ENCODE results near the gene BMPER.

Gene BMPER

DNA sequence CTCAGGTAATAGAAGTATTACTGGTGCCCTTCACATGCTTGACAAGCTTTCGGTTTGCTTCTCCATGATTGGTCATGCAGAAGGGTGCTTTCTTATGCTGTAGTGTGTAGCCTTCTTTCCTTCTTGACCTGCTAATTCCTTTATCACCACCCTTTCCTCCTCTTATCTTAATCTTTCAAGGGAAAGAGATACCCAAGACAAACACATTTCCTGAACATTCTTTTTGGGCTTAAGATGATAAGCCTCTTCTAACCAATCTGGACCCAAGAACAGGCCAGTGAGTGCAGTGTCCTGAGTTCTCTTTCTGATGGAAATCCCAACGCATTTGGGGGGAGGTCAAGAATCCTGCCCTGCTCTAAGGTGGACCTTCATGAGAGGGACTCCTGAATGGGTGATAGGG, 33.8 kb downstream of the BMPER start:
- Histone ChIP-seq H3K4me3 (ENCODE audit: insufficient read depth, low read depth, low read length) (no peak overlapping the region), H3K27ac (ENCODE audit: insufficient read depth, low read depth, low read length, poor library complexity, severe bottlenecking) (no peak overlapping the region), H3K36me3 (ENCODE audit: control insufficient read depth, insufficient read depth, low read length) (no peaks in the 10 kb centered on the region), H3K4me1 (ENCODE audit: control insufficient read depth, insufficient read depth, low read length) (peaks cover 7% of the 10 kb centered on the region), H3K27me3 (ENCODE audit: control insufficient read depth, insufficient read depth, low read length, poor library complexity, severe bottlenecking) (no peaks in the 10 kb centered on the region), H3K9me3 (ENCODE audit: control insufficient read depth, low read length) (no peaks in the 10 kb centered on the region)
- 90 to 99% methylated on average over 2 of the region's 2 CpGs for WGBS, 2 experiments

- no peak overlapping the region for H3K4me3 ChIP-seq (ENCODE audit: insufficient read depth, low read depth, low read length)
- H3K36me3 ChIP-seq (ENCODE audit: control insufficient read depth, insufficient read depth, low read length), result no peaks in the 10 kb centered on the region
- no peak overlapping the region for H3K27ac ChIP-seq (ENCODE audit: insufficient read depth, low read depth, low read length, poor library complexity, severe bottlenecking)
- no peaks in the 10 kb centered on the region for H3K9me3 ChIP-seq (ENCODE audit: control insufficient read depth, low read length)
- H3K4me1 ChIP-seq (ENCODE audit: control insufficient read depth, insufficient read depth, low read length), result no peaks in the 10 kb centered on the region
- H3K27me3 ChIP-seq (ENCODE audit: control insufficient read depth, insufficient read depth, low read length, poor library complexity, severe bottlenecking), result no peaks in the 10 kb centered on the region
Observed at GRCh38 chr7:33940503-33940902, 35.2 kb downstream of the BMPER start.

- H3K36me3 ChIP-seq (ENCODE audit: control insufficient read depth, insufficient read depth, low read length), result no peaks in the 10 kb centered on the region
- whole genome bisulfite sequencing, 2 experiments, result 95 to 96% methylated on average over 5 of the region's 6 CpGs
Observed at GRCh38 chr7:33941418-33941817, 36.1 kb downstream of the BMPER start.

DNA sequence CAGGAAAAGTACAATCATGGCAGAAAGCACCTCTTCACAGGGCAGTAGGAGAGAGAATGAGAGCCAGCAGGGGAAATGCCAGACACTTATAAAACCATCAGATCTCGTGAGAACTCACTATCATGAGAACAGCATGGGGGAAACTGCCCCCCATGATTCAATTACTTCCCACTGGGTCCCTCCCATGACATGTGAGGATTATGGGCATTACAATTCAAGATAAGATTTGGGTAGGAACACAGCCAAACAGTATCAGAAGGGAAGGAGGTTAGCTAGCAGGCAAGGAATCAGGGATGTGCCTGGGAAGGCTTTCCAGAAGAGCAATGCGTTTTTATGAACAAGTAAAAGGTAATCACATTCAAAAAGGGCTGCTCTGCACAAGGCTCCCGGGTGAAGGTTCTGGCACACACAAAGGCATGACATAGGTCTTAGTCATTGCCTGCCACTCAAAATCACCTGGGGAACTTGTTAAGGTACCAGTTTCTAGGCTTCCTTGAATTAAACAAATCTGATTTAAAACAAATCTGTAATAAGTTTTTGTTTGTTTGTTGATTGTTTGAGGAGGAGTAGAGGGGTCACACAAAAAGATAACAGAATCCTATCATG, 40.9 kb downstream of the BMPER start:
- no peaks in the 10 kb centered on the region for H3K27me3 ChIP-seq (ENCODE audit: control insufficient read depth, insufficient read depth, low read length, poor library complexity, severe bottlenecking)
- H3K36me3 ChIP-seq (ENCODE audit: control insufficient read depth, insufficient read depth, low read length), result no peaks in the 10 kb centered on the region
- 71 to 74% methylated on average over 3 of the region's 3 CpGs for WGBS, 2 experiments
- no peak overlapping the region for H3K4me3 ChIP-seq (ENCODE audit: insufficient read depth, low read depth, low read length)
- no peaks in the 10 kb centered on the region for H3K4me1 ChIP-seq (ENCODE audit: control insufficient read depth, insufficient read depth, low read length)
- no peak overlapping the region for H3K27ac ChIP-seq (ENCODE audit: insufficient read depth, low read depth, low read length, poor library complexity, severe bottlenecking)
- H3K9me3 ChIP-seq (ENCODE audit: control insufficient read depth, low read length), result no peaks in the 10 kb centered on the region

More at GRCh38 chr7:33941418-33941817, 36.1 kb downstream of the BMPER start:
- Histone ChIP-seq H3K27me3 (ENCODE audit: control insufficient read depth, insufficient read depth, low read length, poor library complexity, severe bottlenecking) (no peaks in the 10 kb centered on the region), H3K4me3 (ENCODE audit: insufficient read depth, low read depth, low read length) (no peak overlapping the region), H3K4me1 (ENCODE audit: control insufficient read depth, insufficient read depth, low read length) (no peaks in the 10 kb centered on the region), H3K27ac (ENCODE audit: insufficient read depth, low read depth, low read length, poor library complexity, severe bottlenecking) (no peak overlapping the region), H3K9me3 (ENCODE audit: control insufficient read depth, low read length) (no peaks in the 10 kb centered on the region)

GRCh38 chr7:33950047-33950714, 44.8 kb downstream of the BMPER start:
- no peaks in the 10 kb centered on the region for H3K9me3 ChIP-seq (ENCODE audit: control insufficient read depth, low read length)
- no peaks in the 10 kb centered on the region for H3K36me3 ChIP-seq (ENCODE audit: control insufficient read depth, insufficient read depth, low read length)
- H3K27ac ChIP-seq (ENCODE audit: insufficient read depth, low read depth, low read length, poor library complexity, severe bottlenecking), result no peak overlapping the region
- no peak overlapping the region for H3K4me3 ChIP-seq (ENCODE audit: insufficient read depth, low read depth, low read length)
- WGBS, 2 experiments, result 91 to 98% methylated on average over 5 of the region's 5 CpGs
- no peaks in the 10 kb centered on the region for H3K4me1 ChIP-seq (ENCODE audit: control insufficient read depth, insufficient read depth, low read length)
- H3K27me3 ChIP-seq (ENCODE audit: control insufficient read depth, insufficient read depth, low read length, poor library complexity, severe bottlenecking), result no peaks in the 10 kb centered on the region

- no peaks in the 10 kb centered on the region for H3K27me3 ChIP-seq (ENCODE audit: control insufficient read depth, insufficient read depth, low read length, poor library complexity, severe bottlenecking)
- no peaks in the 10 kb centered on the region for H3K4me1 ChIP-seq (ENCODE audit: control insufficient read depth, insufficient read depth, low read length)
- H3K4me3 ChIP-seq (ENCODE audit: insufficient read depth, low read depth, low read length), result no peak overlapping the region
- no peaks in the 10 kb centered on the region for H3K9me3 ChIP-seq (ENCODE audit: control insufficient read depth, low read length)
- 92 to 96% methylated on average over 3 of the region's 3 CpGs for WGBS, 2 experiments
- H3K27ac ChIP-seq (ENCODE audit: insufficient read depth, low read depth, low read length, poor library complexity, severe bottlenecking), result no peak overlapping the region
- no peaks in the 10 kb centered on the region for H3K36me3 ChIP-seq (ENCODE audit: control insufficient read depth, insufficient read depth, low read length)
Observed at GRCh38 chr7:33952824-33953223, 47.5 kb downstream of the BMPER start.

GRCh38 chr7:33958104-33958503, 52.8 kb downstream of the BMPER start:
- 80 to 94% methylated on average over 1 of the region's 1 CpG for WGBS, 2 experiments

DNA sequence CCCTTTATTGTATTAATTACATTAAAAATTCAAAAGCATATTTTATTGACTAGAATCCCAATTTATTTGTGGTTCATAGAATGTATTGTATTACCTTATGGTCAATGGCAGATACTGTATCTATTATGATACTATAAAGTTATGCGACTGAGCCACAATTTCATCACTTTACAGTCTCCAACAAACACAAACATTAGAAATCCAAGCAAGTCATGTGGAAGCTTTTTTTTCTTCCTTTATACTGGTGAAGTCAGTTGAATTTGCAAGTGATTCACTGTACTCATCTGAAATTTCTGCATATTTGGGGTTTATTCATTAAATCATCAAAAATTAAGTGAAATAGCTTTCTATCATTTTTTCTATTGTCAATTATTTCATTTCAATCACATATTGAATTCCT, 54.3 kb downstream of the BMPER start:
- no peaks in the 10 kb centered on the region for H3K36me3 ChIP-seq (ENCODE audit: control insufficient read depth, insufficient read depth, low read length)
- H3K27ac ChIP-seq (ENCODE audit: insufficient read depth, low read depth, low read length, poor library complexity, severe bottlenecking), result no peak overlapping the region
- H3K27me3 ChIP-seq (ENCODE audit: control insufficient read depth, insufficient read depth, low read length, poor library complexity, severe bottlenecking), result no peaks in the 10 kb centered on the region
- H3K9me3 ChIP-seq (ENCODE audit: control insufficient read depth, low read length), result no peaks in the 10 kb centered on the region
- WGBS, 2 experiments, result no CpG with 5 or more reads among the region's 1 CpG
- H3K4me1 ChIP-seq (ENCODE audit: control insufficient read depth, insufficient read depth, low read length), result no peaks in the 10 kb centered on the region
- H3K4me3 ChIP-seq (ENCODE audit: insufficient read depth, low read depth, low read length), result no peak overlapping the region

More at GRCh38 chr7:33958104-33958503, 52.8 kb downstream of the BMPER start:
- no peak overlapping the region for H3K4me3 ChIP-seq (ENCODE audit: insufficient read depth, low read depth, low read length)
- no peak overlapping the region for H3K27ac ChIP-seq (ENCODE audit: insufficient read depth, low read depth, low read length, poor library complexity, severe bottlenecking)
- H3K9me3 ChIP-seq (ENCODE audit: control insufficient read depth, low read length), result no peaks in the 10 kb centered on the region
- no peaks in the 10 kb centered on the region for H3K4me1 ChIP-seq (ENCODE audit: control insufficient read depth, insufficient read depth, low read length)
- H3K27me3 ChIP-seq (ENCODE audit: control insufficient read depth, insufficient read depth, low read length, poor library complexity, severe bottlenecking), result no peaks in the 10 kb centered on the region
- H3K36me3 ChIP-seq (ENCODE audit: control insufficient read depth, insufficient read depth, low read length), result no peaks in the 10 kb centered on the region

GRCh38 chr7:33961948-33962347, 56.6 kb downstream of the BMPER start:
- Histone ChIP-seq H3K27ac (ENCODE audit: insufficient read depth, low read depth, low read length, poor library complexity, severe bottlenecking) (no peak overlapping the region), H3K27me3 (ENCODE audit: control insufficient read depth, insufficient read depth, low read length, poor library complexity, severe bottlenecking) (no peaks in the 10 kb centered on the region), H3K4me1 (ENCODE audit: control insufficient read depth, insufficient read depth, low read length) (no peaks in the 10 kb centered on the region), H3K36me3 (ENCODE audit: control insufficient read depth, insufficient read depth, low read length) (no peaks in the 10 kb centered on the region), H3K9me3 (ENCODE audit: control insufficient read depth, low read length) (no peaks in the 10 kb centered on the region), H3K4me3 (ENCODE audit: insufficient read depth, low read depth, low read length) (no peak overlapping the region)
- 91% methylated on average over 1 of the region's 1 CpG; no CpG with 5 or more reads in 1 of the 2 experiments for WGBS, 2 experiments

DNA sequence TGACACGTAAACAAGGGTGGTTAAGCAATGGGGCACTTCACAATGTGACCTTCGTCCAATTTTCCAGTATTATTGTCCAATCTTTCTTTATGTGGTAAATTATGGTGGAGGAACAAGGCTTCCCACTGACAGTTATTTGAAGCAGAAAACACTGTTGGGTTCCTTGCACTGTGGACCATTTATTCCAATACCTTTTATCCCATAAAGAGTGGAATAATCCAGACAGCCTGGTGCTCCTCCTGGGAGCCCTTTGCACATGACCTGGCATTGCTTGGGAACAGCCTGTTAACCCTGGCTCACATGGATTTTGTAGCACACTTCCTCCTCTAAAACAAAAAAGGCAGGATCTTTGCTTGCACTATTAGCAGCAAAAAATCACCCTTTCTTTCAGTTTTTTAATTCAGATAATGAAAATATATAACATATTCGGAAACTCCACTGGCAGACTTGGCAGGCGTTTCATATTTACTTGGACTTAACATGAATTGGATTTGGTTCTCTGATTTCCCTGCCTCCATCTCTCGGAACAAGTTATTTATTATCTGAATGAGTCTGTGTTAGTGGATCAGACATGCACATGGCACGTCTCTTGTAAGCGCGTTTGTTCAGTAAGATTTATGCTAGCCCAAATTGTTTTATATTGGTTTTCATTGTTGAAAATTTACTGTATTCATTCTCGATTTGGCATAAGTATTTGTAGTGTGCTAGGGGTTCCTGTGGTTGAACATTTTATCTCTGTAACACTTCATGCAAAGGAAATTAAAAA, 59.3 kb downstream of the BMPER start:
- no peak overlapping the region for H3K4me3 ChIP-seq (ENCODE audit: insufficient read depth, low read depth, low read length)

More for the DNA sequence above, 59.3 kb downstream of the BMPER start:
- H3K27me3 ChIP-seq (ENCODE audit: control insufficient read depth, insufficient read depth, low read length, poor library complexity, severe bottlenecking), result no peaks in the 10 kb centered on the region
- H3K27ac ChIP-seq (ENCODE audit: insufficient read depth, low read depth, low read length, poor library complexity, severe bottlenecking), result no peak overlapping the region
- H3K4me1 ChIP-seq (ENCODE audit: control insufficient read depth, insufficient read depth, low read length), result no peaks in the 10 kb centered on the region
- H3K9me3 ChIP-seq (ENCODE audit: control insufficient read depth, low read length), result no peaks in the 10 kb centered on the region
- 92 to 96% methylated on average over 9 of the region's 9 CpGs for WGBS, 2 experiments
- no peaks in the 10 kb centered on the region for H3K36me3 ChIP-seq (ENCODE audit: control insufficient read depth, insufficient read depth, low read length)
